GM19372 (cell line): Measurements from ENCODE around the gene FOXO4.

Experiments used
- ATAC-seq: cut with Tn5 transposase; IDR thresholded peaks from one replicate; pipeline ENCODE4 v1.9.1; 2021; ENCODE audit warnings: mild to moderate bottlenecking, low read depth, moderate library complexity; ENCODE audit not compliant: unreplicated experiment

Gene FOXO4

GRCh38 chrX:71128915-71129765 lies 33.5 kb downstream of the FOXO4 start:
- ATAC-seq = peak; percentile 59

GRCh38 chrX:71131510-71131909 lies 35.9 kb downstream of the FOXO4 start:
- no peak for ATAC-seq

GRCh38 chrX:71140440-71140839 lies 44.8 kb downstream of the FOXO4 start:
- no peak for ATAC-seq

GRCh38 chrX:71143508-71143907 lies 47.9 kb downstream of the FOXO4 start:
- no peak for ATAC-seq

GRCh38 chrX:71144651-71145050 lies 49.0 kb downstream of the FOXO4 start, which contains the start of gene NLGN3:
NLGN3 (plus strand) TSS chrX:71144841; CDS start chrX:71147750, 2,909 bp downstream.
- ATAC-seq = no peak

GRCh38 chrX:71147496-71148277 lies 52.0 kb downstream of the FOXO4 start:
- ATAC-seq = no peak

- no peak for ATAC-seq
Observed at GRCh38 chrX:71148278-71148663, 52.6 kb downstream of the FOXO4 start.

- ATAC-seq = no peak
Observed at GRCh38 chrX:71151366-71151765, 55.7 kb downstream of the FOXO4 start.
